ENCODE data around the gene HIC2.
"Not testable (repeated sequence)": the region's sequence is repeated elsewhere in the genome, so short reads cannot be mapped to it uniquely, and the experiment has no call there.

HIC2 gene

GRCh38 chr22:21498489-21498888, 81.3 kb downstream of the HIC2 start:
- not testable (repeated sequence) for DNase-seq

DNA sequence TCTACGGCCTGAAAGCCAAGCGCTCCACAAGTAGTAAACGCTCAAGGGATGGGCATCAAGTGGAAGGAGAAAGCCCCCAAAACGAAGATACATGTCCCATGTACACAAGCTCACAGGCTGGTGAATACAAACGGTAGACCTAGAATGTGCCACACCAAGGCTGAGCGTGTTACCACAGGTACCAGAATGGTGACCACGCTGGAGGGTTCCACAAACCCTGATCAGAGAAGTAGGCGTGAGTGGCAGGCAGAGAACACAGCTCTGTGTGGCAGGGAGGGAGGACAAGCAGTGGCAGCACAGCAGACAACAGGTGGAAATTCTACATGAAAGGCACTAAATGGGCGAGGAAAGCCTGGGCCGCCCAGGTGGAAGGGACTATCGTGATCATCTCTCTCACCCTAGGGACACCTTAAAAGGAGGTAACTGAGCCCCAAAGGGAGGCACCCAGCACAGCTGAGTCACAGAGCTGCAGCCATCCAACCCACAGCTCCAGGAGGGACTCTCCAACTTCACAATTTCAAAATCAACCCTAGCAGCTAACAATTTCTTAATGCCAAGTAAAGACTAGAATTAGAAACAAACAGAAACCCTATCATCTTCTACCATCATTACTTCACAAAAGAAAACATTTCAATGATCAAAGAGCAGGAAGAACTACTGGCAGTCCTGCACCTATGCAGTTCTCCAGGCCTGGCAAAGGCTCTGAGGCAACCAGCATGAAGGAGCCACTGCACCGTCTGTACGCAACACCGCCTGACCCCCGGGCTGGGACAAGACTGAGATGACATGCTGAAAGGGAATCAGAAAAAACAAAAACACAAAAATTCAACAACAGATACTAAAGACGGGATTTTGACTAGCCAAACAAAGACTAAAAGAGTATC, 82.7 kb downstream of the HIC2 start:
- not testable (repeated sequence) for DNase-seq

Measured in activated naive CD4-positive, alpha-beta T cell (primary cell).